Skeletal muscle cell (primary cell): Measurements from ENCODE around the gene PRDX6.

Experiments used
- DNase-seq: peaks from one replicate; pipeline ENCODE4 v3.0.0-alpha.2; 2010; ENCODE audit warnings: low read depth
- H3K4me3 ChIP-seq: 2 replicates; pipeline ENCODE4 v1.5.1; 2011; ENCODE audit warnings: low read depth, mild to moderate bottlenecking, control low read depth, low read length, moderate library complexity

The PRDX6 gene

DNA sequence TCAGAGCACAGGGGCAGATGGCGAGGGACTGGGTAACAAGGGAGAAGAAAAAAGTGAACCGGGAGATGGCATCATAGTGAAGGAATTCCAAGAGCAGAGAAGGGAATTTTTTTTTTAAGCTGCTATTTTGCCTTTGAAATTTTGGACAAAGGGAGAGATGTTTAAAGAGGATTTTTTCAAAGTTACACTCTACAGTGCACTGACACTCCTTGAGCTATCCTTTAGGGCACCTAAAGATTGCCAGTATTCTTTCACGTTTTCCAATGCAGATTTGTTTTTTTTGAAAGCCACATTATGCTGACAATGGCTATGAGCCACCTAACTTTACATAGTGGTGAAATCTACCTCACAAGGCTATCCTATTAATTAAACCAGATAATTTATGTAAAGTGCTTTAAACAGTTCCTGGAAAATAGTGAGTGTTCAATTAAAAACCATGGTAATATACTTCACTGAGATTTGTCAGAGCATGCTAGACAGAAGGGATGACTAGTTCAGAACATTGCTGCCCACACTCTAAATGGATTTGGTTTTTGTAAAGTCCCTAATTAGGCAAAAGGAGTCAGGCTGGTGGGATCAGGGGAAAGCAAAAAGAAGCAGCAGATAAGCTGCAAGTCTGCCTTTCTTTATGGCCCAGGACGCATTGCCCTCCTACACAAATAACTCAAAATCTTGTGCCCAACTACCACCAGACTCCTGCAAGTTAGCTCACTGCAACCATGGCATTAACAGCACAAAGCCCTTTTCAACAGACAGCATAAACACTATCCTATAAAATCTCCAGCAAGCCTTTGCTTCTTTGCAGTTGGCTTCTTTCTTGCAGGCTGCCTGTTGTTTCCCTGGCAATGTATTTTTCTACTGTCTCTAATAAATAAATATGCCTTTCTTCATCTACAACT is 53.9 kb downstream of the PRDX6 start:
- H3K4me3 ChIP-seq = no peak overlapping the region
- DNase-seq = no peak

DNA sequence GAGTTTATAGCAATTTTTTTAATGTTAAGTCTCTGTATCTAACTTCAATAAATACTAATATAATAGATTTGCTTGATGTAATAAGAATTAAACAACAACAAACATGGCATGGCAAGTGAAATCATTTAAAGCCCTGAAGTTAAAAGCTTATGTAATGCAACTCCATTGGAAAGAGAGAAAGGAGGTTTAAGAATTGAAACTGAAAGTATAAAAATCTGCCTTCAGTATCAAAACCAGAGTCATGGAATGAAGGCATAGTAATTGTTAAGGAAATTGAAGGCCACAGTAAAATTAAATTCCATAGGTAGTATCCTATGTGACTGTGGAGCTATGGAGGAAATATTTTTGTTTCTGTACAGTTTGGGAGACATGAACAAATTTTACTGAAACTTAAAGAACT is 55.1 kb downstream of the PRDX6 start:
- no peak overlapping the region for H3K4me3 ChIP-seq

DNA sequence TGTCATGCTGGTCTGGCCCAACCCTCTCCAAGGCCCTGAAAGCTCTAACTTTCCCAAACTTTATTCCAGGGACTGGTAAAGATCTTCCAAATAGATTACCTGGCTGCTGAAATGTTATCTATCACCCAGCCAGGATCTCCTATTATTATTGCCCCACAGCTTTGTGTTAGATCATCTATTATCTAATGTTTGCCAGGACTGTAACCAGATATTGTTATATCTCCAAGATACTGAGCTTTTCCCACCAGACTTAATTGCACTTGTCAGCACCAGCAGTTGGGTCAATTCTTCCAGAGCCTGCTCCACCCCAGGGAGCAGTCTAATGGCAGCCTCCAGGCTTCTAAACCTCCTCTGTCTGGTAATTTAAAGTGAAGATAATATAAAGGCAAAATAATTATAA is 59.1 kb downstream of the PRDX6 start:
- DNase-seq = no peak

More for the DNA sequence above, 55.1 kb downstream of the PRDX6 start:
- no peak for DNase-seq

More for the DNA sequence above, 59.1 kb downstream of the PRDX6 start:
- H3K4me3 ChIP-seq = no peak overlapping the region
